ENCODE measurements around the gene MUC20.

The MUC20 gene

GRCh38 chr3:195766671-195767070, 45.9 kb downstream of the MUC20 start:
- no peak overlapping the region for H3K4me3 ChIP-seq (ENCODE audit: low read depth in 1 of 2, low read length in 1 of 2)
- H3K36me3 ChIP-seq: no peaks in the 10 kb centered on the region
- TF ChIP-seq, protein P1, sequence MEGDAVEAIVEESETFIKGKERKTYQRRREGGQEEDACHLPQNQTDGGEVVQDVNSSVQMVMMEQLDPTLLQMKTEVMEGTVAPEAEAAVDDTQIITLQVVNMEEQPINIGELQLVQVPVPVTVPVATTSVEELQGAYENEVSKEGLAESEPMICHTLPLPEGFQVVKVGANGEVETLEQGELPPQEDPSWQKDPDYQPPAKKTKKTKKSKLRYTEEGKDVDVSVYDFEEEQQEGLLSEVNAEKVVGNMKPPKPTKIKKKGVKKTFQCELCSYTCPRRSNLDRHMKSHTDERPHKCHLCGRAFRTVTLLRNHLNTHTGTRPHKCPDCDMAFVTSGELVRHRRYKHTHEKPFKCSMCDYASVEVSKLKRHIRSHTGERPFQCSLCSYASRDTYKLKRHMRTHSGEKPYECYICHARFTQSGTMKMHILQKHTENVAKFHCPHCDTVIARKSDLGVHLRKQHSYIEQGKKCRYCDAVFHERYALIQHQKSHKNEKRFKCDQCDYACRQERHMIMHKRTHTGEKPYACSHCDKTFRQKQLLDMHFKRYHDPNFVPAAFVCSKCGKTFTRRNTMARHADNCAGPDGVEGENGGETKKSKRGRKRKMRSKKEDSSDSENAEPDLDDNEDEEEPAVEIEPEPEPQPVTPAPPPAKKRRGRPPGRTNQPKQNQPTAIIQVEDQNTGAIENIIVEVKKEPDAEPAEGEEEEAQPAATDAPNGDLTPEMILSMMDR (IDR thresholded peaks at IDR 0.05): no peak
- H3K9me3 ChIP-seq: no peaks in the 10 kb centered on the region
- H3K4me1 ChIP-seq (ENCODE audit: control insufficient read depth in 1 of 2, insufficient read depth in 1 of 2, low read depth in 1 of 2, low read length in 1 of 2): no peaks in the 10 kb centered on the region
- no peak overlapping the region for H3K27ac ChIP-seq
- peaks cover 29% of the 10 kb centered on the region for H3K27me3 ChIP-seq

- TF ChIP-seq, protein P1 (IDR thresholded peaks at IDR 0.05): no peak
- Histone ChIP-seq H3K36me3 (no peaks in the 10 kb centered on the region), H3K4me3 (ENCODE audit: low read depth in 1 of 2, low read length in 1 of 2) (no peak overlapping the region), H3K27ac (no peak overlapping the region), H3K27me3 (peaks cover 20% of the 10 kb centered on the region), H3K4me1 (ENCODE audit: control insufficient read depth in 1 of 2, insufficient read depth in 1 of 2, low read depth in 1 of 2, low read length in 1 of 2) (no peaks in the 10 kb centered on the region), H3K9me3 (no peaks in the 10 kb centered on the region)
Measured at GRCh38 chr3:195767792-195768191, 47.0 kb downstream of the MUC20 start.

GRCh38 chr3:195768414-195768813, 47.6 kb downstream of the MUC20 start:
- peaks cover 13% of the 10 kb centered on the region for H3K27me3 ChIP-seq
- no peaks in the 10 kb centered on the region for H3K36me3 ChIP-seq
- no peak overlapping the region for H3K27ac ChIP-seq
- no peaks in the 10 kb centered on the region for H3K9me3 ChIP-seq
- H3K4me3 ChIP-seq (ENCODE audit: low read depth in 1 of 2, low read length in 1 of 2): no peak overlapping the region
- TF ChIP-seq, protein P1 (IDR thresholded peaks at IDR 0.05): no peak
- H3K4me1 ChIP-seq (ENCODE audit: control insufficient read depth in 1 of 2, insufficient read depth in 1 of 2, low read depth in 1 of 2, low read length in 1 of 2): no peaks in the 10 kb centered on the region

DNA sequence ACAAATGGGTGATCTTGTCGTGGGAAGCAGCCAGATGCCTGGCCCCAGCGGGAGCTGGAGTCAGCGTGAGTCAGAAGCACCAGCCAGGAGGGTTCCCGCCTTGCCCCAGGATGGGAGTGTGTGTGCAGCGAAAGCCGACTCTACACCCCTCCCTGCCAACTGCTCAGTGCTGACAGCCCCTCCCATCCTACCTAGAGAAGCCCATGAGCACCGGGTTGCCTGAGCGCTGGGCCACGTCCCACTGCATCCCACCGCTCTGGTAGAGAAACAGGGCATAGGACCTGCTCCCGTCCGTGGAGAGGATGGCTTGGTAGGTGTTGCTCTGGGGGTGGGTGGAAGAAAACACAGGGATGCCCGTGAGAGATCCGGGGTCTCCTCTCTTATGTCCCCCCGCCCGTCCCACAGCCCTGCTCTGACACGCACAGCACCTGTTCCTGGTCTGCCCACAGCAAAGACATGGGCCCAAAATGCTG, 48.1 kb downstream of the MUC20 start:
- H3K27ac ChIP-seq: no peak overlapping the region
- TF ChIP-seq, protein P1 (IDR thresholded peaks at IDR 0.05): no peak
- no peak overlapping the region for H3K4me3 ChIP-seq (ENCODE audit: low read depth in 1 of 2, low read length in 1 of 2)
- no peaks in the 10 kb centered on the region for H3K36me3 ChIP-seq
- H3K4me1 ChIP-seq (ENCODE audit: control insufficient read depth in 1 of 2, insufficient read depth in 1 of 2, low read depth in 1 of 2, low read length in 1 of 2): no peaks in the 10 kb centered on the region
- H3K9me3 ChIP-seq: no peaks in the 10 kb centered on the region
- peaks cover 9% of the 10 kb centered on the region for H3K27me3 ChIP-seq

DNA sequence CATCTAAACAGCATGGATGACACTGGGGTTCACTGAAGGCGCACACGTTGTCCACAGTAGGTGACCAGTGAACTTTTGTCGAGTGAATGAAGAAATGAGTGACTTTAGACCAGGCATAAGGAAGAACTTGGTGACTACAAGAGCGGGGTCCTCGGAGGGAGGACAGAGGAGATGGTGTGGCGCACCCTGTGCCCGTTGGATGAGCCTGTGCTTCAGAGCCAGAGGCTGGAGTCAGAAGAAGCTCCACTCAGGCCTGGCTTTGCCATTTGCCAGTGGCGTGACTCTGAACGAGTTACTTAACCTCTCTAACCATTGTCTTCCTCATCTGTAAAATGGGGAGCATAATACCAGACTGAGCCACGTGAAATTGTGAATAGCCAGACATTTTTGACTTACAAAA, 48.8 kb downstream of the MUC20 start:
- Histone ChIP-seq H3K4me1 (ENCODE audit: control insufficient read depth in 1 of 2, insufficient read depth in 1 of 2, low read depth in 1 of 2, low read length in 1 of 2) (no peaks in the 10 kb centered on the region), H3K27ac (no peak overlapping the region), H3K9me3 (no peaks in the 10 kb centered on the region), H3K36me3 (no peaks in the 10 kb centered on the region), H3K27me3 (peaks cover 3% of the 10 kb centered on the region), H3K4me3 (ENCODE audit: low read depth in 1 of 2, low read length in 1 of 2) (no peak overlapping the region)
- TF ChIP-seq, protein P1 (IDR thresholded peaks at IDR 0.05): no peak

Data from neutrophil (primary cell).